Caco-2 (cell line): Measurements from ENCODE around the gene FGR. TPM values are rescaled to one million over a fixed set of nuclear protein-coding genes. Genes with fewer than 3 reads are reported as not detected.

Experiments
- BruUV-seq: library from RNA; stranded (reverse); fragments of 400-500 nt; replicated peaks from 2 replicates; lab custom pipeline; 2021; lab: Mats Ljungman, UMichigan
- CTCF ChIA-PET: fragments of 300-600 bp; sonication (Branson Sonifier 250); formaldehyde crosslinking; loops from one replicate; lab custom pipeline; 2022; ENCODE audit warnings: antibody characterized with exemption; lab: Charles Lee
- POLR2A ChIA-PET: fragments of 300-600 bp; sonication (Branson Sonifier 250); formaldehyde crosslinking; loops from one replicate; lab custom pipeline; 2022; ENCODE audit warnings: antibody characterized with exemption; lab: Charles Lee
- DNase-seq, 2 experiments: peaks; one replicate each; pipeline versions ENCODE4 v3.0.0 to v3.0.0-alpha.2; 2020 to 2022
- H3K27me3 ChIP-seq: replicated peaks from 2 replicates; pipeline ENCODE4 v1.6.0; 2011; ENCODE audit warnings: low read length; ENCODE audit not compliant: control insufficient read depth, insufficient read depth
- H3K36me3 ChIP-seq: 2 replicates; pipeline ENCODE4 v1.5.1; 2011; ENCODE audit warnings: low read length; ENCODE audit not compliant: control insufficient read depth, insufficient read depth
- H3K4me1 ChIP-seq: fragments of 250-450 bp; sonication (Bioruptor Pico); 2 replicates; pipeline ENCODE4 v1.5.1; 2020; ENCODE audit warnings: mild to moderate bottlenecking
- H3K4me3 ChIP-seq: 2 replicates; pipeline ENCODE4 v1.5.1; 2011; ENCODE audit warnings: low read depth, mild to moderate bottlenecking, control low read depth, low read length
- H3K9me3 ChIP-seq: fragments of 250-450 bp; sonication (Bioruptor Pico); 2 replicates; pipeline ENCODE4 v1.5.1; 2020; ENCODE audit warnings: mild to moderate bottlenecking, moderate library complexity
- H3K27ac Mint-ChIP-seq: one replicate; pipeline ENCODE4 v1.8.0; 2022; ENCODE audit warnings: mixed read lengths; ENCODE audit not compliant: unreplicated experiment
- H3K27me3 Mint-ChIP-seq: one replicate; pipeline ENCODE4 v1.8.0; 2022; ENCODE audit warnings: mixed read lengths; ENCODE audit not compliant: insufficient read depth, unreplicated experiment
- H3K36me3 Mint-ChIP-seq: one replicate; pipeline ENCODE4 v1.8.0; 2022; ENCODE audit warnings: mild to moderate bottlenecking, mixed read lengths; ENCODE audit not compliant: insufficient read depth, unreplicated experiment
- H3K4me1 Mint-ChIP-seq: one replicate; pipeline ENCODE4 v1.8.0; 2022; ENCODE audit warnings: low read depth, mixed read lengths; ENCODE audit not compliant: unreplicated experiment
- H3K4me3 Mint-ChIP-seq: one replicate; pipeline ENCODE4 v1.8.0; 2022; ENCODE audit warnings: mild to moderate bottlenecking, moderate library complexity, mixed read lengths; ENCODE audit not compliant: unreplicated experiment
- H3K9me3 Mint-ChIP-seq: one replicate; pipeline ENCODE4 v1.8.0; 2022; ENCODE audit warnings: mixed read lengths; ENCODE audit not compliant: unreplicated experiment
- intact Hi-C: fragments of 100-400 bp; cut with micrococcal nuclease; formaldehyde crosslinking; loops from one replicate; pipeline ENCODE4 v1.10.0; 2022; ENCODE audit not compliant: unreplicated experiment
- total RNA-seq: library from RNA; stranded (reverse); gene quantifications from 2 replicates; pipeline ENCODE4 v1.2.3, GENCODE V29; 2022
- TF ChIP-seq, protein P1 (sequence below), 2 experiments: fragments of 200-600 bp in 1 of 2; IDR thresholded peaks; 1 replicate in 1 of 2; 2 replicates in 1 of 2; pipeline versions ENCODE4 v1.5.1 to v1.8.0; 2011 to 2022; ENCODE audit warnings: antibody characterized with exemption in 1 of 2, control low read depth in 1 of 2, inconsistent platforms in 1 of 2, low read depth in 1 of 2, low read length in 1 of 2, mild to moderate bottlenecking in 1 of 2, moderate library complexity in 1 of 2; ENCODE audit not compliant: insufficient read depth in 1 of 2, severe bottlenecking in 1 of 2, unreplicated experiment in 1 of 2

Gene FGR
- total RNA-seq, 1 experiment from 2014 or later: not detected

DNA sequence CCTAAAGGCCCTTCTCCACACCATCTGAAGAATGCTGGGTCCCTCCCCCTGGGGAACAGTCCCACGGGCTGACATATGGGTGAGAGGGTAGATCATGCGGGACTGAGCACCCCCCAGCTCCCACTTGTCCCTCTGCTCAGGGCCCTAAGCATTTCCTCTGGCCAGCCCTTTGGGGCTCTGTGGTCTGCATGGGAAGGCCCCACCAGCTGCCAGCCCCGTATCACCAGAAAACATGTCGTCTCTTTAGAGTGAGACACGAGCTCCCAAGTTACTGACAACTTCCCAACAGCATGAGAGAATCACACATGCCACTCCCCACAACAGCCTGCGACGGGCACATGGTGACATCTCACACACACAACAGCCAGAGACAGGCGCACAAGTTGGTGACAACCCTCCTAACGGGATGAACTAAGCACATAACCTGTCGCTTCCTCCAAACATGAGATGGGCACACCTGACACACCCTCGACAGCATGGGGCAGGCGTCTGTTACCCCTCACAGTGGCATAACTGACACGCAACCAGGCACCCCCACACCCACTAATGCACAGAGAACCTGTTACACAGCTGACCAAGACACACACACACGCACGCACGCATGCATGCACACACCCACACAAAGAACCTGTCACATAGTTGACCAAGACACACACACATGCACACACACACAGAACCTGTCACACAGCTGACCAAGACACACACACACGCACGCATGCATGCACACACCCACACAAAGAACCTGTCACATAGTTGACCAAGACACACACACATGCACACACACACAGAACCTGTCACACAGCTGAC is 72.2 kb downstream of the FGR start:
- Mint-ChIP-seq H3K4me1 (peaks cover 40% of the 10 kb centered on the region), H3K9me3 (no peaks in the 10 kb centered on the region), H3K27ac (no peak overlapping the region), H3K4me3 (no peak overlapping the region), H3K27me3 (no peaks in the 10 kb centered on the region), H3K36me3 (peaks cover 24% of the 10 kb centered on the region)
- H3K4me3 ChIP-seq: no peak overlapping the region
- ChIA-PET POLR2A (no interaction called here), CTCF (interaction anchor here (1.0 to 2.3 kb wide), 2 partner anchors 12 to 263 kb away, joined by 3 to 9 read pairs; no protein-coding TSS in a partner anchor)
- intact Hi-C loops: no loop called here
- no peaks in the 10 kb centered on the region for H3K27me3 ChIP-seq
- no peak for DNase-seq
- peaks cover 36% of the 10 kb centered on the region for H3K4me1 ChIP-seq
- no peaks in the 10 kb centered on the region for H3K9me3 ChIP-seq
- BruUV-seq: no TSS peak
- TF ChIP-seq, protein P1, sequence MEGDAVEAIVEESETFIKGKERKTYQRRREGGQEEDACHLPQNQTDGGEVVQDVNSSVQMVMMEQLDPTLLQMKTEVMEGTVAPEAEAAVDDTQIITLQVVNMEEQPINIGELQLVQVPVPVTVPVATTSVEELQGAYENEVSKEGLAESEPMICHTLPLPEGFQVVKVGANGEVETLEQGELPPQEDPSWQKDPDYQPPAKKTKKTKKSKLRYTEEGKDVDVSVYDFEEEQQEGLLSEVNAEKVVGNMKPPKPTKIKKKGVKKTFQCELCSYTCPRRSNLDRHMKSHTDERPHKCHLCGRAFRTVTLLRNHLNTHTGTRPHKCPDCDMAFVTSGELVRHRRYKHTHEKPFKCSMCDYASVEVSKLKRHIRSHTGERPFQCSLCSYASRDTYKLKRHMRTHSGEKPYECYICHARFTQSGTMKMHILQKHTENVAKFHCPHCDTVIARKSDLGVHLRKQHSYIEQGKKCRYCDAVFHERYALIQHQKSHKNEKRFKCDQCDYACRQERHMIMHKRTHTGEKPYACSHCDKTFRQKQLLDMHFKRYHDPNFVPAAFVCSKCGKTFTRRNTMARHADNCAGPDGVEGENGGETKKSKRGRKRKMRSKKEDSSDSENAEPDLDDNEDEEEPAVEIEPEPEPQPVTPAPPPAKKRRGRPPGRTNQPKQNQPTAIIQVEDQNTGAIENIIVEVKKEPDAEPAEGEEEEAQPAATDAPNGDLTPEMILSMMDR (IDR thresholded peaks at IDR 0.05; ENCODE audit: insufficient read depth in 1 of 2, low read depth in 1 of 2, low read length in 1 of 2, severe bottlenecking in 1 of 2, unreplicated experiment in 1 of 2): no peak
- no peaks in the 10 kb centered on the region; the same call in 1 of the 2 replicates for H3K36me3 ChIP-seq

Other genes starting within 250 kb of the FGR start
- gene GPR3, start 242.6 kb downstream of the FGR start, total RNA-seq: 0.91 and 1.2 TPM in 2 replicates
- 59.2 and 68.6 TPM in 2 replicates for gene WASF2, start 145.0 kb downstream of the FGR start, total RNA-seq
- 17.0 and 17.3 TPM in 2 replicates for gene AHDC1, start 31.0 kb downstream of the FGR start, total RNA-seq
- gene IFI6, start 37.0 kb upstream of the FGR start, total RNA-seq: 39.0 and 44.5 TPM in 2 replicates
- gene FAM76A, start 90.8 kb upstream of the FGR start, total RNA-seq: 9.4 and 9.8 TPM in 2 replicates
- 19.6 and 21.5 TPM in 2 replicates for gene STX12, start 138.0 kb upstream of the FGR start, total RNA-seq
- 37.2 and 40.6 TPM in 2 replicates for gene PPP1R8, start 195.6 kb upstream of the FGR start, total RNA-seq
- 0.51 and 0.59 TPM in 2 replicates for gene THEMIS2, start 237.4 kb upstream of the FGR start, total RNA-seq